Measurements from ENCODE around the gene CPNE5. TPM values are rescaled to one million over a fixed set of nuclear protein-coding genes. Genes with fewer than 3 reads are reported as not detected.

CPNE5 gene
- polyA plus RNA-seq, 4 donors, result 2.0 to 10.8 (median 4.1) TPM

DNA sequence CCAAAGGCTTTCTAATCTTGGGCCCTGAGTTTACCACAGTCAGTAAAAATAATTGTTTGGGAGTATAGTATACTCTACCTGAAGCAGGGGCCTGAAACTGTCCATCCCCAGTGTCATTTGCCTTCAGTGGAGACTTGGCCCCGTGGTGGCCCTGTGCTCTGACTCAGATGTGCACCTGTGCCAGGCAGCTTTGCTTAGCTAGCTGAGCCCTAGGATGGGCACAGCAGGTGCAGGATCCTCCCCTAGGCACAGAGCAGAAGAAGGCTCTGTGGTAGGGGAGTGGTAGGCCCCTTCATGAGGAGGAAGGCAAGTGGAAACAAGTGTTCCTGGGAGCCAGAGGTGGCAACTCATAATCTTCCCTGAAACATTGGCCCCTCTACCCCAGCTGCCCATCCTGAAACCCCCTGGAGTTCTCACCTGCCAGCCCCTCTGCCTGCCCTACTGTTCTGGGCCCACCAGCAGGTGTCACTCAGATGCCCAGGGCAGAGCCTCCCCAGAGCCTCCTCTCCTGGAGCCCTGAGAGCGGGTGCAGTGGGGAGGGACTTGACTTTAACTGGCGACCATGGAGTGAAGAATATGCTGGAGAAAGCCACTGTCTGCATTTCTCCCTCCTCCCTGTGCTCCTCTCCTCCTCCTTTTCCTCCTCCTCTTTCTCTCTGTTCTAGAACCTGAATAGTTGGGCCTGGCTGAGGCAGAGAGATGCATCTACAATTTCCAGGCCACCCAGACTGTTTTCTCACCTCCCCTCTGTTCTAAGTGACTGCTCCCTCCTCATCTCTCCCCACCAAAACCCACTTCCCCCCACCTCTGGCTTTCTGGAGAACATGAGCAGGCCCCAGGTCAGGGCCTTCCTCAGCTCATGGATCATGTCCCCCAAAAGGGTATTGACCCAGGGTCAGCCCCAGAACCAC, 2.9 kb downstream of the CPNE5 start:
- Histone ChIP-seq H3K9me3 (ENCODE audit: control insufficient read depth in 2 of 2, insufficient read depth in 1 of 2, low read depth in 1 of 2, low read length in 1 of 2) (peaks cover 0 to 13% of the 10 kb centered on the region in 2 donors), H3K4me3 (ENCODE audit: low read depth in 1 of 3, low read length in 3 of 3) (no peak overlapping the region), H3K4me1 (ENCODE audit: control insufficient read depth in 3 of 3, insufficient read depth in 2 of 3, low read depth in 1 of 3, low read length in 2 of 3) (peaks cover 0 to 19% (median 6%) of the 10 kb centered on the region in 3 donors), H3K36me3 (ENCODE audit: control insufficient read depth in 3 of 3, insufficient read depth in 2 of 3, low read depth in 1 of 3, low read length in 3 of 3) (no peaks in the 10 kb centered on the region), H3K27me3 (ENCODE audit: control insufficient read depth in 3 of 3, insufficient read depth in 3 of 3, low read length in 3 of 3) (peaks cover 0 to 48% (median 3%) of the 10 kb centered on the region in 3 donors), H3K27ac (ENCODE audit: low read depth in 1 of 3, low read length in 2 of 3) (no peak overlapping the region)
- no peak for DNase-seq
- FAIRE-seq, result no peak
- WGBS, 3 donors, result 51 to 81% (median 66%) methylated on average over 3 of the region's 3 CpGs

DNA sequence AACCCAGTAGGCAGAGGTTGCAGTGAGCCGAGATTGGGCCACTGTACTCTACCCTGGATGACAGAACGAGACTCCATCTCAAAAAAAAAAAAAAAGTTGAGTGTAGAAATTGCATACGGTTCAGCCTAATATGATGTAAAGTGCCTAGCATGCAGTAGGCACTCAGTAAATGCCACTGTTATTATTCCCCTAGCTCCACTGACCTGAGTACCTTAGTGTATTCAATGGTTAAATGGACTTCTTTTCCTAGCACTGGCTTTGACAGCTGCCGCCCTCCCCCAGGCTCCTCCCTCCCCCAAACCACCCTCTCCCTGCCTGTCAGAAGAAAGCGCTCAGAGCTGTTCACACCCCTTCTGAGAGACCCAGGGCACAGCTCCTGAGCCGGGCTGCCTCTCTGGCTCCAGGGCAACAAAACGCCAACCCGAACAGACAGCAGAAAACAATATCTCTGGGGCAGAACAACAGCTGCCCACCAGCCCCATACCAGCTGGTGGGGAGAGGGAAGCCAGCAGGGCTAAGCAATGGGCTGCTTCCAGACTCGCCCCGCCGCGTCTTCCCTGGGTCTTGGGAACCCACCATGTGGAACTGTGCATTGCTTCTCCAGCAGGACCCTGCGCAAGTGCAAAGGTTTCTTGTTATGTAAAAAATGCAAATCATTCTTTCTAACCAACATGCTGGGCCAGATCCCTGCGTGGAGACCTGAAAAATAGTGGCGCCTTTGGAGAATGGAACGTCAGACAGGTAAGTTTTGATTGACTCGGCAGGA, 4.5 kb downstream of the CPNE5 start:
- no peak overlapping the region for H3K27ac ChIP-seq (ENCODE audit: low read depth in 1 of 3, low read length in 2 of 3)
- no peak for FAIRE-seq
- H3K4me1 ChIP-seq (ENCODE audit: control insufficient read depth in 3 of 3, insufficient read depth in 2 of 3, low read depth in 1 of 3, low read length in 2 of 3), result peaks cover 2 to 13% (median 4%) of the 10 kb centered on the region in 3 donors
- H3K27me3 ChIP-seq (ENCODE audit: control insufficient read depth in 3 of 3, insufficient read depth in 3 of 3, low read length in 3 of 3), result peaks cover 0 to 33% (median 3%) of the 10 kb centered on the region in 3 donors
- WGBS, 3 donors, result 63 to 76% (median 73%) methylated on average over 17 of the region's 17 CpGs
- no peak overlapping the region for H3K4me3 ChIP-seq (ENCODE audit: low read depth in 1 of 3, low read length in 3 of 3)
- H3K36me3 ChIP-seq (ENCODE audit: control insufficient read depth in 3 of 3, insufficient read depth in 2 of 3, low read depth in 1 of 3, low read length in 3 of 3), result no peaks in the 10 kb centered on the region
- peaks cover 0 to 13% of the 10 kb centered on the region in 2 donors for H3K9me3 ChIP-seq (ENCODE audit: control insufficient read depth in 2 of 2, insufficient read depth in 1 of 2, low read depth in 1 of 2, low read length in 1 of 2)
- DNase-seq, result no peak

DNA sequence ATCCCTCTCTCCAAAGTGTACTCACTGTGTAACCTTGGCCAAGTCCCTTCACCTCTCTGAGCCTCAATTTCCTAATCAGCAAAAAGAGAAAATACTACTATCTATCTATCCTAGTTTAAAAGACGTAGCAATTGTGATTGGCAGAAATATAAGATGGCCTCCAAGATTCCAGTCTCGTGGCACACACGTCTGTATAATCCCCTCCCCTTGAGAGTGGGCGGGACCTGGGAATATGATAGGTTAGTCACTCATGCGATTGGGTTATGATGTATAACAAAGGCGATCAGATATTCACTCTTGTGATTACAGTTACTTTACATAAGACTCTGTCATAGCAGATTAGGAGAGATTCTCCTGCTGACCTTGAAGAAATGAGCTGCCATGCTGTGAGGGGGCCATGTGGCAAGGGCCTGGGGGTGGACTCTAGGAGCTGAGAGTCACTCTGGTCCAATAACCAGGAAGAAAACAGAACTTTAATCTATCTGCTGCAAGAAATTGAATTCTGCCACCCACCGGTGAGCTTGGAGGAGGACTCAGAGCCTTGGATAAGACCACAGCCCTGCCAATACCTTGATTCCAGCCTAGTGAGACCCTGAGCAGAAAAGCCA, 6.0 kb downstream of the CPNE5 start:
- DNase-seq, result no peak
- H3K4me3 ChIP-seq (ENCODE audit: low read depth in 1 of 3, low read length in 3 of 3), result no peak overlapping the region
- peaks cover 0 to 9% (median 4%) of the 10 kb centered on the region in 3 donors for H3K4me1 ChIP-seq (ENCODE audit: control insufficient read depth in 3 of 3, insufficient read depth in 2 of 3, low read depth in 1 of 3, low read length in 2 of 3)
- H3K36me3 ChIP-seq (ENCODE audit: control insufficient read depth in 3 of 3, insufficient read depth in 2 of 3, low read depth in 1 of 3, low read length in 3 of 3), result no peaks in the 10 kb centered on the region
- peaks cover 0 to 20% (median 3%) of the 10 kb centered on the region in 3 donors for H3K27me3 ChIP-seq (ENCODE audit: control insufficient read depth in 3 of 3, insufficient read depth in 3 of 3, low read length in 3 of 3)
- 91 to 93% (median 92%) methylated on average over 7 of the region's 7 CpGs for WGBS, 3 donors
- no peak for FAIRE-seq
- H3K27ac ChIP-seq (ENCODE audit: low read depth in 1 of 3, low read length in 2 of 3), result no peak overlapping the region
- H3K9me3 ChIP-seq (ENCODE audit: control insufficient read depth in 2 of 2, insufficient read depth in 1 of 2, low read depth in 1 of 2, low read length in 1 of 2), result peaks cover 0 to 13% of the 10 kb centered on the region in 2 donors

DNA sequence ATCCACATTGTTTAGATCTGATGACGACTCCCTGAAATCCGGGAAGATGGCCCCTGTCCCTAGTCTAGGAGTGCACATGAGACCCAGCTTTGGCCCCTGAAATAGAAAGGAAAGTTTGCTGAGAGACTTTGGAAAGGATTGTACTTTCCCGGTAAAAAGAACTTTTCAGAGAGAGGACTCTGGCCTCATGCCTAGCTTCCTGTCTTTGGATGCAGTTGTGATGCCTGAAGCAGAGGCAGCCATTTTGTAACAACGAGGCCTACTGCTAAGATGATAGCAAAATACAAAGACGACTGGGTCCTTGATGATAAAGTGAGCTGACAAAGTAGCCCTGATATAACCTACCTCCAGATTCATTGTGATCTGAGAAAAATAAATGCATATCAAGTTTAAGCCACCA, 6.9 kb downstream of the CPNE5 start:
- peaks cover 0 to 11% (median 0%) of the 10 kb centered on the region in 3 donors for H3K27me3 ChIP-seq (ENCODE audit: control insufficient read depth in 3 of 3, insufficient read depth in 3 of 3, low read length in 3 of 3)
- H3K27ac ChIP-seq (ENCODE audit: low read depth in 1 of 3, low read length in 2 of 3), result no peak overlapping the region
- no peaks in the 10 kb centered on the region for H3K36me3 ChIP-seq (ENCODE audit: control insufficient read depth in 3 of 3, insufficient read depth in 2 of 3, low read depth in 1 of 3, low read length in 3 of 3)
- H3K9me3 ChIP-seq (ENCODE audit: control insufficient read depth in 2 of 2, insufficient read depth in 1 of 2, low read depth in 1 of 2, low read length in 1 of 2), result peaks cover 0 to 13% of the 10 kb centered on the region in 2 donors
- DNase-seq (no peak), FAIRE-seq (no peak)
- WGBS, 3 donors, result 93 to 95% (median 95%) methylated on average over 5 of the region's 5 CpGs
- H3K4me3 ChIP-seq (ENCODE audit: low read depth in 1 of 3, low read length in 3 of 3), result no peak overlapping the region
- H3K4me1 ChIP-seq (ENCODE audit: control insufficient read depth in 3 of 3, insufficient read depth in 2 of 3, low read depth in 1 of 3, low read length in 2 of 3), result peaks cover 0 to 9% (median 4%) of the 10 kb centered on the region in 3 donors

DNA sequence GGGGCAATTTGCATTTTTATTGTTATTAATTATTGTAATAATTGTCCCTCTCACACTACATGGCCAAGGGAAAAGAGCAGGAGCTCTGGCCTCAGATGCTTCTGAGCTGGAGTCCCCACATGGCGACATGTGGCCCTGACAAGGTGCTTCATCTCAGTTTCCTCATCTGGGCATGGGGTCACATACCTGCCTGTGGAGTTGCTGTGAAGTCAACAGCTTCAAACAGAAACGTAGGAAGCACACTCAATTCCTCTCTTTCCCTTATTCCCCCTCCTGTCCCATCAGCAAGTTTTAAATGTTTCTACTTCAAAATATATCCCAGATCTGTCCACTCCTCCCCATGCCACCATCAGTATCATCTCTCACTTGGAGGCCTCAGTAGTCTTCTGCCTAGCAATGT, 8.7 kb downstream of the CPNE5 start:
- peak overlapping the region in 2 of 3 donors; percentile 80 to 88 for H3K27ac ChIP-seq (ENCODE audit: low read depth in 1 of 3, low read length in 2 of 3)
- peaks cover 0 to 13% of the 10 kb centered on the region in 2 donors for H3K9me3 ChIP-seq (ENCODE audit: control insufficient read depth in 2 of 2, insufficient read depth in 1 of 2, low read depth in 1 of 2, low read length in 1 of 2)
- no peaks in the 10 kb centered on the region for H3K36me3 ChIP-seq (ENCODE audit: control insufficient read depth in 3 of 3, insufficient read depth in 2 of 3, low read depth in 1 of 3, low read length in 3 of 3)
- FAIRE-seq, result no peak
- WGBS, 3 donors, result 21 to 52% (median 31%) methylated on average over 2 of the region's 2 CpGs
- DNase-seq, result no peak
- H3K27me3 ChIP-seq (ENCODE audit: control insufficient read depth in 3 of 3, insufficient read depth in 3 of 3, low read length in 3 of 3), result peaks cover 0 to 2% (median 0%) of the 10 kb centered on the region in 3 donors
- H3K4me3 ChIP-seq (ENCODE audit: low read depth in 1 of 3, low read length in 3 of 3), result no peak overlapping the region
- peaks cover 0 to 9% (median 4%) of the 10 kb centered on the region in 3 donors for H3K4me1 ChIP-seq (ENCODE audit: control insufficient read depth in 3 of 3, insufficient read depth in 2 of 3, low read depth in 1 of 3, low read length in 2 of 3)

DNA sequence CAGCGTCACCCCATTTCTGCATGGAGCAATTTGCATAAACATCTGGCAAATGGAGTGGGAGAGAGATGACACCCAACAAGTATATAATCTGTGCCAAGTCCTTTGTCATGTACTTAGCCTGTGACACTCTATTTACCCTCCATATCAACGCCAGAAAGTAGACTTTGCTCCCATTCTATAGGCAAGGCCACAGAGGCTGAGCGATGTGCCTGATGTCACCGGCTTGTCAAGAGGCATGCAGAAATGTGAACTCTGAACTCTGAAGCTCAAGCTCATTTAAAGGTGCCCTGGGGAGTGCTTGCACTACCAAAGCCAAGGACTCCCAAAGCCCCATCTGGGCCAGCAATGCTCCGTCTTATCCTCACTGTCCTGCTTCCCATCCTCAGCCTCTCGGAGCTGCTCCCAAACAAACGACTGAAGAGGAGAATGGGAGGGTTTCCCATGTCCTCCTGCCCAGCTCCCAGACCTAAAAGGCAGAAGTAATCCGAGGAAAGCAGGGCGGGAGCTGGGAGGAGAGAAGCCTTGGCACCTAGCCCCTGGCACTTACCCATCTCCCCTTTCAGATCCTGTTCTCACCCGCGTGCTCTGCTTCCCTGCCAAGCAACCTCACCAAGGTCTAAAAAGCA, 9.2 kb downstream of the CPNE5 start:
- H3K27me3 ChIP-seq (ENCODE audit: control insufficient read depth in 3 of 3, insufficient read depth in 3 of 3, low read length in 3 of 3), result peaks cover 0 to 2% (median 0%) of the 10 kb centered on the region in 3 donors
- H3K27ac ChIP-seq (ENCODE audit: low read depth in 1 of 3, low read length in 2 of 3), result peak overlapping the region; percentile 15 to 88 (median 80)
- peaks cover 0 to 9% (median 4%) of the 10 kb centered on the region in 3 donors for H3K4me1 ChIP-seq (ENCODE audit: control insufficient read depth in 3 of 3, insufficient read depth in 2 of 3, low read depth in 1 of 3, low read length in 2 of 3)
- no peak overlapping the region for H3K4me3 ChIP-seq (ENCODE audit: low read depth in 1 of 3, low read length in 3 of 3)
- peaks cover 0 to 13% of the 10 kb centered on the region in 2 donors for H3K9me3 ChIP-seq (ENCODE audit: control insufficient read depth in 2 of 2, insufficient read depth in 1 of 2, low read depth in 1 of 2, low read length in 1 of 2)
- H3K36me3 ChIP-seq (ENCODE audit: control insufficient read depth in 3 of 3, insufficient read depth in 2 of 3, low read depth in 1 of 3, low read length in 3 of 3), result no peaks in the 10 kb centered on the region
- FAIRE-seq (no peak), DNase-seq (peak; percentile 85 to 99)
- WGBS, 3 donors, result 7 to 35% (median 22%) methylated on average over 11 of the region's 11 CpGs

DNA sequence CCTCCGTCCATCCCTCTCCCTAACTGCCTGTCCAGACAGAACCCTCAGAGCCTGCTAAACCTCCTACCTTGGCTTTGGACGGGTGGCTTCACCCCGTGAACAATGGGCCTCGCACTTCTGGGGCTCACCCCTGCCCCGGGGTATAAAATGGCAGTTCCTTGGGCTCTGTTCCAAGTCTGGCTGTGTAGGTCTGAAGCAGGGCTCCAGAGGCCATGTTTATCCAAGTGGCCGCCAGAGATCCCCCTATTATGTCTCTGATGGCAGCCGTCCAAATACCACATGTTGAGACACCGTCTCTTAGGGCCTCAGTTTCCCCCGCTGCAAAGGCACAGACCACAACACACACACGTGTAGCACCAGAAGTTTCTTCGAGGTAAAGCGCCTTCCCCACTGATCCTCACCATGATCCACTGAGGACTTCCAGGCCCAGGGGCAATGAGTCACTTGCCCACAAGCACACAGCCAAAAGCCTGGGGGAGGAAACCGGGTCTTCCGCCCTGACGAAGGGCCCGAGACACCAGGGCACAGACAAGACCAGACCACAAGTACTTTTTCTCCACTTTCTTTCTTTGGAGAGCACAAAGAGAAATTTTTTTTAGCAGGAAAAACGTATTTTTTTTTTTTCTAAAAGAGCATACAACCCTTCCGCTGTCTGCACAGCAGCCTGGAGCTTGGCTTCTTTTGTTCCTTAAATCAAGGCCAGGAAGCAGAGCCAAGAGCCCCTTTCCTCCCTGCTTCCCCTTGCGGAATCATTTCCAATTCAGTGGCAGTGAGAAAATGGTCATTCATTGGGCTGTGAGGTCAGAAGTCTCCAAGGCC, 11.8 kb downstream of the CPNE5 start:
- Histone ChIP-seq H3K27ac (ENCODE audit: low read depth in 1 of 3, low read length in 2 of 3) (peak overlapping the region in 2 of 3 donors; percentile 17 to 57), H3K9me3 (ENCODE audit: control insufficient read depth in 2 of 2, insufficient read depth in 1 of 2, low read depth in 1 of 2, low read length in 1 of 2) (peaks cover 0 to 5% of the 10 kb centered on the region in 2 donors), H3K36me3 (ENCODE audit: control insufficient read depth in 3 of 3, insufficient read depth in 2 of 3, low read depth in 1 of 3, low read length in 3 of 3) (no peaks in the 10 kb centered on the region), H3K27me3 (ENCODE audit: control insufficient read depth in 3 of 3, insufficient read depth in 3 of 3, low read length in 3 of 3) (no peaks in the 10 kb centered on the region), H3K4me1 (ENCODE audit: control insufficient read depth in 3 of 3, insufficient read depth in 2 of 3, low read depth in 1 of 3, low read length in 2 of 3) (peaks cover 0 to 9% (median 4%) of the 10 kb centered on the region in 3 donors), H3K4me3 (ENCODE audit: low read depth in 1 of 3, low read length in 3 of 3) (no peak overlapping the region)
- FAIRE-seq (no peak), DNase-seq (no peak)
- 54 to 78% (median 65%) methylated on average over 19 of the region's 19 CpGs for WGBS, 3 donors

Data from small intestine (tissue), 7 donors.